ENCODE data around the gene OTX2.

The OTX2 gene

DNA sequence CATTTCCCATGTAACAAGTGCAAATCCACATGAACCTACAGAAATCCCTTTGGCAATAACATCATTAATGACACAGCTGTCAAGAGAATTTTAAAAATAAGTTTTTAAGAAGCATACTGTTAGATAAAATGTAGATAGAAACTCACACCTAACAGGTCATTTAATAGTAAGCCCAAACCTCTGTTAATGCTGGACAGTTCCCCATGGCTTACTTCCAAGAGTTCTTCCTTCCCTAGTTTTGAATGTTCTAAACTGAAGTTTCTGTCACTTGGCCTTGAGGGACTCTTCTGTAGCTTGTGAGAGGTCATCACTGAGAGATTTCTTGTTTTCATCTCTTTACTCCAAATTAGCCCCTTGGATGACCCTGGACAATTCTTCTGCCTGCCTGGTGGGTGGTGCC, 22.7 kb downstream of the OTX2 start:
- Histone ChIP-seq H3K4me3 (ENCODE audit: low read length) (no peak overlapping the region), H3K27ac (ENCODE audit: low read length) (no peak overlapping the region), H3K9me2 (replicated peaks; ENCODE audit: insufficient read depth, low read length) (no peaks in the 10 kb centered on the region), H4K20me1 (ENCODE audit: insufficient read depth, low read length) (no peaks in the 10 kb centered on the region), H3K27me3 (replicated peaks; ENCODE audit: insufficient read depth, low read length) (no peaks in the 10 kb centered on the region), H3K79me2 (ENCODE audit: low read length) (no peaks in the 10 kb centered on the region), H3K4me1 (ENCODE audit: low read length) (no peaks in the 10 kb centered on the region), H3F3A (ENCODE audit: insufficient read depth, low read length) (no peaks in the 10 kb centered on the region), H3K9me3 (replicated peaks; ENCODE audit: insufficient read depth, low read length) (no peaks in the 10 kb centered on the region), H3K9ac (ENCODE audit: low read length) (no peak overlapping the region), H2AFZ (ENCODE audit: low read length) (no peak overlapping the region), H3K4me2 (ENCODE audit: low read depth, low read length) (no peak overlapping the region), H3K36me3 (replicated peaks; ENCODE audit: insufficient read depth, low read length) (no peaks in the 10 kb centered on the region)
- no peak for TF ChIP-seq EZH2phosphoT487 (IDR thresholded peaks at IDR 0.05; ENCODE audit: low read length)
- TF ChIP-seq, protein P1, sequence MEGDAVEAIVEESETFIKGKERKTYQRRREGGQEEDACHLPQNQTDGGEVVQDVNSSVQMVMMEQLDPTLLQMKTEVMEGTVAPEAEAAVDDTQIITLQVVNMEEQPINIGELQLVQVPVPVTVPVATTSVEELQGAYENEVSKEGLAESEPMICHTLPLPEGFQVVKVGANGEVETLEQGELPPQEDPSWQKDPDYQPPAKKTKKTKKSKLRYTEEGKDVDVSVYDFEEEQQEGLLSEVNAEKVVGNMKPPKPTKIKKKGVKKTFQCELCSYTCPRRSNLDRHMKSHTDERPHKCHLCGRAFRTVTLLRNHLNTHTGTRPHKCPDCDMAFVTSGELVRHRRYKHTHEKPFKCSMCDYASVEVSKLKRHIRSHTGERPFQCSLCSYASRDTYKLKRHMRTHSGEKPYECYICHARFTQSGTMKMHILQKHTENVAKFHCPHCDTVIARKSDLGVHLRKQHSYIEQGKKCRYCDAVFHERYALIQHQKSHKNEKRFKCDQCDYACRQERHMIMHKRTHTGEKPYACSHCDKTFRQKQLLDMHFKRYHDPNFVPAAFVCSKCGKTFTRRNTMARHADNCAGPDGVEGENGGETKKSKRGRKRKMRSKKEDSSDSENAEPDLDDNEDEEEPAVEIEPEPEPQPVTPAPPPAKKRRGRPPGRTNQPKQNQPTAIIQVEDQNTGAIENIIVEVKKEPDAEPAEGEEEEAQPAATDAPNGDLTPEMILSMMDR (IDR thresholded peaks at IDR 0.05; ENCODE audit: low read length), result no peak
- no peak for TF ChIP-seq EZH2 (optimal IDR thresholded peaks at IDR 0.05; ENCODE audit: low read depth, low read length)
- DNase-seq, result no peak

DNA sequence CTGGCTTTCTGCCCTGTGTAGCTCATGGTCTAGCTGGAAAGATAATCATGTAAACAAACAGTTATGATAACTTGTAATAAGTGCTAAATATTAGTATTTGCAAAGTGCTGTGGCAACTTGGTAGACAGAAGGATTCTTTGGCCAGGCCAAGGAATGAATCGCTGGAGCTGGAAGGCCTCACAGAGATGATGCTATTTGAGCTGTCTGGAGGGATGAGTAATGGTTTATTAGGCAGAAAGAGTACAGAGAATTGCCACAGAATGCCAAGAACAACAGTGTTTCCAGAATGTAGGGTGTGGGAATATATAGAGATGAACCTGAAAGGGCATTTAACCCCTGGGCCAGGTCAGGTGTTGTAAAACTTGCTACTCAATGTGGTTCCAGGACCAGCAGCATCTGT, 27.6 kb downstream of the OTX2 start:
- Histone ChIP-seq H3K27ac (ENCODE audit: low read length) (no peak overlapping the region), H3K9ac (ENCODE audit: low read length) (no peak overlapping the region), H3K4me2 (ENCODE audit: low read depth, low read length) (no peak overlapping the region), H3K9me2 (replicated peaks; ENCODE audit: insufficient read depth, low read length) (no peaks in the 10 kb centered on the region), H2AFZ (ENCODE audit: low read length) (no peak overlapping the region), H3K27me3 (replicated peaks; ENCODE audit: insufficient read depth, low read length) (no peaks in the 10 kb centered on the region), H3K36me3 (replicated peaks; ENCODE audit: insufficient read depth, low read length) (no peaks in the 10 kb centered on the region), H3F3A (ENCODE audit: insufficient read depth, low read length) (no peaks in the 10 kb centered on the region), H4K20me1 (ENCODE audit: insufficient read depth, low read length) (no peaks in the 10 kb centered on the region), H3K9me3 (replicated peaks; ENCODE audit: insufficient read depth, low read length) (no peaks in the 10 kb centered on the region), H3K4me3 (ENCODE audit: low read length) (no peak overlapping the region), H3K79me2 (ENCODE audit: low read length) (no peaks in the 10 kb centered on the region), H3K4me1 (ENCODE audit: low read length) (no peaks in the 10 kb centered on the region)
- DNase-seq, result no peak
- TF ChIP-seq, protein P1 (IDR thresholded peaks at IDR 0.05; ENCODE audit: low read length), result no peak
- TF ChIP-seq EZH2 (optimal IDR thresholded peaks at IDR 0.05; ENCODE audit: low read depth, low read length), result no peak
- no peak for TF ChIP-seq EZH2phosphoT487 (IDR thresholded peaks at IDR 0.05; ENCODE audit: low read length)

DNA sequence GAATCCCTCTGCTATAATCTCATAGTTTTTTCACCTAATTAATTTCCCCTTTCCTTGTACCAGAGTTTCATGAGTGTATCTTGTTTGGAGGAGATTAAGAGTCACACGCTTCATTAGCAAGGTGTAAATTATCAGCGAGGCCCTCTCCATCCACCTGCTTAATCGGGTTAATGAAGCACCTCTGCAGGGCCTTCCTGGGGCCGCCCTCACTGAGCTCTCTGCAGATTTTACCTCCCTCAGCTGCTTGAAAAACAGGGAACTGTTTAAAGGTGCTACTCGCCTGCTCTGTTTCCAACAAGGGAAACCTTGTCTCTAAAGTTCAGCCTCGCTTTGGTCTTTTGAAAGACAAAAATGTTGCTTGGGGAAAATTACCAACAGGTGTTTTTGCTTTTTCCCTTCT, 35.8 kb downstream of the OTX2 start:
- Histone ChIP-seq H3K9me2 (replicated peaks; ENCODE audit: insufficient read depth, low read length) (no peaks in the 10 kb centered on the region), H3F3A (ENCODE audit: insufficient read depth, low read length) (no peaks in the 10 kb centered on the region), H3K9me3 (replicated peaks; ENCODE audit: insufficient read depth, low read length) (no peaks in the 10 kb centered on the region), H3K4me1 (ENCODE audit: low read length) (no peaks in the 10 kb centered on the region), H3K27ac (ENCODE audit: low read length) (no peak overlapping the region), H3K4me3 (ENCODE audit: low read length) (no peak overlapping the region), H3K4me2 (ENCODE audit: low read depth, low read length) (no peak overlapping the region), H3K9ac (ENCODE audit: low read length) (no peak overlapping the region), H3K36me3 (replicated peaks; ENCODE audit: insufficient read depth, low read length) (no peaks in the 10 kb centered on the region), H3K27me3 (replicated peaks; ENCODE audit: insufficient read depth, low read length) (no peaks in the 10 kb centered on the region), H4K20me1 (ENCODE audit: insufficient read depth, low read length) (no peaks in the 10 kb centered on the region), H2AFZ (ENCODE audit: low read length) (no peak overlapping the region), H3K79me2 (ENCODE audit: low read length) (no peaks in the 10 kb centered on the region)
- TF ChIP-seq, protein P1 (IDR thresholded peaks at IDR 0.05; ENCODE audit: low read length), result no peak
- TF ChIP-seq EZH2phosphoT487 (IDR thresholded peaks at IDR 0.05; ENCODE audit: low read length) (no peak), EZH2 (optimal IDR thresholded peaks at IDR 0.05; ENCODE audit: low read depth, low read length) (no peak)
- no peak for DNase-seq

Data from MM.1S (cell line).